Caco-2 (cell line): ENCODE measurements around the gene TRPC5OS. TPM values are rescaled to one million over a fixed set of nuclear protein-coding genes. Genes with fewer than 3 reads are reported as not detected.

Source experiments
- Bru-seq: library from RNA; stranded (reverse); fragments of 400-500 nt; gene quantifications from one replicate; lab custom pipeline; 2021; lab: Mats Ljungman, UMichigan
- BruChase-seq, 2 experiments: library from RNA; stranded (reverse); fragments of 400-500 nt; gene quantifications; one replicate each; lab custom pipeline; 2021; lab: Mats Ljungman, UMichigan
- BruUV-seq: library from RNA; stranded (reverse); fragments of 400-500 nt; replicated peaks from 2 replicates; lab custom pipeline; 2021; lab: Mats Ljungman, UMichigan
- CTCF ChIA-PET: fragments of 300-600 bp; sonication (Branson Sonifier 250); formaldehyde crosslinking; loops from one replicate; lab custom pipeline; 2022; ENCODE audit warnings: antibody characterized with exemption; lab: Charles Lee
- POLR2A ChIA-PET: fragments of 300-600 bp; sonication (Branson Sonifier 250); formaldehyde crosslinking; loops from one replicate; lab custom pipeline; 2022; ENCODE audit warnings: antibody characterized with exemption; lab: Charles Lee
- DNase-seq, 2 experiments: peaks; one replicate each; pipeline versions ENCODE4 v3.0.0 to v3.0.0-alpha.2; 2020 to 2022
- H3K27me3 ChIP-seq: replicated peaks from 2 replicates; pipeline ENCODE4 v1.6.0; 2011; ENCODE audit warnings: low read length; ENCODE audit not compliant: control insufficient read depth, insufficient read depth
- H3K36me3 ChIP-seq: 2 replicates; pipeline ENCODE4 v1.5.1; 2011; ENCODE audit warnings: low read length; ENCODE audit not compliant: control insufficient read depth, insufficient read depth
- H3K4me1 ChIP-seq: fragments of 250-450 bp; sonication (Bioruptor Pico); 2 replicates; pipeline ENCODE4 v1.5.1; 2020; ENCODE audit warnings: mild to moderate bottlenecking
- H3K4me3 ChIP-seq: 2 replicates; pipeline ENCODE4 v1.5.1; 2011; ENCODE audit warnings: low read depth, mild to moderate bottlenecking, control low read depth, low read length
- H3K9me3 ChIP-seq: fragments of 250-450 bp; sonication (Bioruptor Pico); 2 replicates; pipeline ENCODE4 v1.5.1; 2020; ENCODE audit warnings: mild to moderate bottlenecking, moderate library complexity
- H3K27ac Mint-ChIP-seq: one replicate; pipeline ENCODE4 v1.8.0; 2022; ENCODE audit warnings: mixed read lengths; ENCODE audit not compliant: unreplicated experiment
- H3K27me3 Mint-ChIP-seq: one replicate; pipeline ENCODE4 v1.8.0; 2022; ENCODE audit warnings: mixed read lengths; ENCODE audit not compliant: insufficient read depth, unreplicated experiment
- H3K36me3 Mint-ChIP-seq: one replicate; pipeline ENCODE4 v1.8.0; 2022; ENCODE audit warnings: mild to moderate bottlenecking, mixed read lengths; ENCODE audit not compliant: insufficient read depth, unreplicated experiment
- H3K4me1 Mint-ChIP-seq: one replicate; pipeline ENCODE4 v1.8.0; 2022; ENCODE audit warnings: low read depth, mixed read lengths; ENCODE audit not compliant: unreplicated experiment
- H3K4me3 Mint-ChIP-seq: one replicate; pipeline ENCODE4 v1.8.0; 2022; ENCODE audit warnings: mild to moderate bottlenecking, moderate library complexity, mixed read lengths; ENCODE audit not compliant: unreplicated experiment
- H3K9me3 Mint-ChIP-seq: one replicate; pipeline ENCODE4 v1.8.0; 2022; ENCODE audit warnings: mixed read lengths; ENCODE audit not compliant: unreplicated experiment
- intact Hi-C: fragments of 100-400 bp; cut with micrococcal nuclease; formaldehyde crosslinking; loops from one replicate; pipeline ENCODE4 v1.10.0; 2022; ENCODE audit not compliant: unreplicated experiment
- long read RNA-seq: library from polyadenylated mRNA; stranded (forward); transcript quantifications from one replicate; pipeline ENCODE4 v2.0.0, GENCODE V29; 2022
- total RNA-seq: library from RNA; stranded (reverse); gene quantifications from 2 replicates; pipeline ENCODE4 v1.2.3, GENCODE V29; 2022
- TF ChIP-seq, protein P1 (sequence below), 2 experiments: fragments of 200-600 bp in 1 of 2; IDR thresholded peaks; 1 replicate in 1 of 2; 2 replicates in 1 of 2; pipeline versions ENCODE4 v1.5.1 to v1.8.0; 2011 to 2022; ENCODE audit warnings: antibody characterized with exemption in 1 of 2, control low read depth in 1 of 2, inconsistent platforms in 1 of 2, low read depth in 1 of 2, low read length in 1 of 2, mild to moderate bottlenecking in 1 of 2, moderate library complexity in 1 of 2; ENCODE audit not compliant: insufficient read depth in 1 of 2, severe bottlenecking in 1 of 2, unreplicated experiment in 1 of 2

Gene TRPC5OS
- total RNA-seq (not detected in 2 replicates), Bru-seq, nascent RNA (not detected), BruChase-seq, experiment 1, labeled RNA remaining after a 2-hour chase (percentile 9 among the genes with signal in this experiment), BruChase-seq, experiment 2, labeled RNA remaining after a 6-hour chase (percentile 8 among the genes with signal in this experiment)
- long read RNA-seq: 0 reads

DNA sequence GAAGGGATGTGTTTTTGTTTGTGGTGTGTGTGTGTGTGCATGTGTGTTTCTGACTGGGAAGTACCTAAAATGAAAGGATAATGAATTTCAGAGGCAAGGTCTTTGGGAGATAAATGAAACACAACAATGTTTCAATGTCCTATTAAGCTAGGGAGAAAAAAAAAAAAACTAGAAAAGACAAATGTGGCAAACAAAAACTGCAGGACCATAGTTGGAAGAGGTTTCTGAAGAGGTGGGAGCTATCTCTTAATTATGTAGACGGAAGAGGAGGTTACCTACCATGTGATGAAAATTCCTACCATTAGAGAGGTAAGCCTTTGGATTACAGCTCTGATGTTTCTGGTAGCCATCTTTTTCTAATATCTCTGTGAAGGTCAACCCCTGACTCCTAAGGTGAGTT, at the start of gene TRPC5OS:
TRPC5OS (plus strand) TSS at position 301 of the 400 bp plus-strand sequence. CDS start 25,669 bp downstream, outside the sequence.
- Mint-ChIP-seq H3K27me3 (peaks cover 4% of the 10 kb centered on the region), H3K9me3 (no peaks in the 10 kb centered on the region), H3K4me1 (no peaks in the 10 kb centered on the region), H3K27ac (no peak within 1 kb of the TSS), H3K4me3 (no peak within 1 kb of the TSS), H3K36me3 (no peaks in the 10 kb centered on the region)
- ChIA-PET CTCF (no interaction called here), POLR2A (no interaction called here)
- H3K36me3 ChIP-seq: no peaks in the 10 kb centered on the region
- no peaks in the 10 kb centered on the region for H3K9me3 ChIP-seq
- DNase-seq: no peak
- TF ChIP-seq, protein P1, sequence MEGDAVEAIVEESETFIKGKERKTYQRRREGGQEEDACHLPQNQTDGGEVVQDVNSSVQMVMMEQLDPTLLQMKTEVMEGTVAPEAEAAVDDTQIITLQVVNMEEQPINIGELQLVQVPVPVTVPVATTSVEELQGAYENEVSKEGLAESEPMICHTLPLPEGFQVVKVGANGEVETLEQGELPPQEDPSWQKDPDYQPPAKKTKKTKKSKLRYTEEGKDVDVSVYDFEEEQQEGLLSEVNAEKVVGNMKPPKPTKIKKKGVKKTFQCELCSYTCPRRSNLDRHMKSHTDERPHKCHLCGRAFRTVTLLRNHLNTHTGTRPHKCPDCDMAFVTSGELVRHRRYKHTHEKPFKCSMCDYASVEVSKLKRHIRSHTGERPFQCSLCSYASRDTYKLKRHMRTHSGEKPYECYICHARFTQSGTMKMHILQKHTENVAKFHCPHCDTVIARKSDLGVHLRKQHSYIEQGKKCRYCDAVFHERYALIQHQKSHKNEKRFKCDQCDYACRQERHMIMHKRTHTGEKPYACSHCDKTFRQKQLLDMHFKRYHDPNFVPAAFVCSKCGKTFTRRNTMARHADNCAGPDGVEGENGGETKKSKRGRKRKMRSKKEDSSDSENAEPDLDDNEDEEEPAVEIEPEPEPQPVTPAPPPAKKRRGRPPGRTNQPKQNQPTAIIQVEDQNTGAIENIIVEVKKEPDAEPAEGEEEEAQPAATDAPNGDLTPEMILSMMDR (IDR thresholded peaks at IDR 0.05; ENCODE audit: insufficient read depth in 1 of 2, low read depth in 1 of 2, low read length in 1 of 2, severe bottlenecking in 1 of 2, unreplicated experiment in 1 of 2): no peak
- no peaks in the 10 kb centered on the region for H3K4me1 ChIP-seq
- no TSS peak for BruUV-seq
- H3K4me3 ChIP-seq: no peak within 1 kb of the TSS
- intact Hi-C loops: no loop called here
- no peaks in the 10 kb centered on the region for H3K27me3 ChIP-seq

DNA sequence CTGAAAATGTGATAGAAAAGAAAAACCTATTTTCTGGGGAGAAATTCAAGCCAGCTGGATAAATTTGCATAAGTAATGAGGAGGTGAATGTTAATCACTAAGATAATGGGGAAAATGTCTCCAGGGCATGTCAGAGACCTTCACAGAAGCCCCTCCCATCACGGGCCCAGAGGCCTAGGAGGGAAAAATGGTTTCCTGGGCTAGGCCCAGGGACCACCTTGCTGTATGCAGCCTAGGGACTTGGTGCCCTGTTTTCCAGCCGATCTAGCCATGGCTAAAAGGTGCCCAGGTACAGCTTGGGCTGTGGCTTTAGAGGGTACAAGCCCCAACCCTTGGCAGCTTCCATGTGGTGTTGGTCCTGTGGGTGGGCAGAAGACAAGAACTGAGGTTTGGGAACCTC, 46.6 kb upstream of the TRPC5OS start:
- ChIA-PET POLR2A (no interaction called here), CTCF (no interaction called here)
- Mint-ChIP-seq H3K36me3 (no peaks in the 10 kb centered on the region), H3K27ac (no peak overlapping the region), H3K27me3 (no peaks in the 10 kb centered on the region), H3K4me1 (no peaks in the 10 kb centered on the region), H3K4me3 (no peak overlapping the region), H3K9me3 (no peaks in the 10 kb centered on the region)
- no TSS peak for BruUV-seq
- no peaks in the 10 kb centered on the region for H3K4me1 ChIP-seq
- no peaks in the 10 kb centered on the region for H3K9me3 ChIP-seq
- H3K27me3 ChIP-seq: no peaks in the 10 kb centered on the region
- intact Hi-C loops: no loop called here
- H3K36me3 ChIP-seq: no peaks in the 10 kb centered on the region
- no peak overlapping the region for H3K4me3 ChIP-seq
- no peak for DNase-seq
- TF ChIP-seq, protein P1 (IDR thresholded peaks at IDR 0.05; ENCODE audit: insufficient read depth in 1 of 2, low read depth in 1 of 2, low read length in 1 of 2, severe bottlenecking in 1 of 2, unreplicated experiment in 1 of 2): no peak

DNA sequence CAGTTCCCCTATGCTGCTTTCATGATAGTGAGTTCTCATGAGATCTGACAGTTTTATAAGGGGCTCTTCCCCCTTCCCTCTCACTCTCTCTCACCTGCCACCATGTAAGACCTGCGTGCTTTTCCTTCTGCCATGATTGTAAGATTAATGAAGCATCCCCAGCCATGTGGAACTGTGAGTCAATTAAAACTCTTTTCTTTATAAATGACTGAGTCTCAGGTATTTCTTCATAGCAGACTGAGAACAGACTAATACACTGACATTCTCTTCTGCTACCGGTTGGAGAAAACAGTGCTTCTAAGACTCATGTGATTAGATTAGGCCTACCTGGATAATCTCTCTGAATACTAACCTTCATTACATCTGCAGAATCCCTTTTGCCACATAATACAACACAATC, 45.4 kb upstream of the TRPC5OS start:
- no peaks in the 10 kb centered on the region for H3K4me1 Mint-ChIP-seq
- H3K36me3 Mint-ChIP-seq: no peaks in the 10 kb centered on the region
- no peaks in the 10 kb centered on the region for H3K27me3 ChIP-seq
- no TSS peak for BruUV-seq
- H3K36me3 ChIP-seq: no peaks in the 10 kb centered on the region
- TF ChIP-seq, protein P1 (IDR thresholded peaks at IDR 0.05; ENCODE audit: insufficient read depth in 1 of 2, low read depth in 1 of 2, low read length in 1 of 2, severe bottlenecking in 1 of 2, unreplicated experiment in 1 of 2): no peak
- no peaks in the 10 kb centered on the region for H3K27me3 Mint-ChIP-seq
- intact Hi-C loops: no loop called here
- no peaks in the 10 kb centered on the region for H3K9me3 Mint-ChIP-seq
- H3K27ac Mint-ChIP-seq: no peak overlapping the region
- no peak for DNase-seq
- H3K4me3 Mint-ChIP-seq: no peak overlapping the region
- H3K4me1 ChIP-seq: no peaks in the 10 kb centered on the region
- POLR2A ChIA-PET: no interaction called here
- no peak overlapping the region for H3K4me3 ChIP-seq
- no peaks in the 10 kb centered on the region for H3K9me3 ChIP-seq
- CTCF ChIA-PET: no interaction called here
